Hepatocyte (in vitro differentiated cells): ENCODE data around the gene CDV3. TPM values are rescaled to one million over a fixed set of nuclear protein-coding genes. Genes with fewer than 3 reads are reported as not detected.
"Not testable (repeated sequence)": the region's sequence is repeated elsewhere in the genome, so short reads cannot be mapped to it uniquely, and the experiment has no call there.

Source experiments
- DNase-seq: peaks from one replicate; pipeline ENCODE4 v3.0.0-alpha.2; 2016; ENCODE audit warnings: low spot score
- H2AFZ ChIP-seq: fragments of 200-600 bp; sonication (generic); 2 replicates; pipeline ENCODE4 v1.6.0; 2016; ENCODE audit warnings: antibody characterized with exemption, mild to moderate bottlenecking
- H3K27ac ChIP-seq: fragments of 200-600 bp; sonication (generic); 2 replicates; pipeline ENCODE4 v1.5.1; 2016; ENCODE audit warnings: mild to moderate bottlenecking
- H3K27me3 ChIP-seq: fragments of 200-600 bp; sonication (generic); 2 replicates; pipeline ENCODE4 v1.6.1; 2016
- H3K36me3 ChIP-seq: fragments of 200-600 bp; sonication (generic); replicated peaks from 2 replicates; pipeline ENCODE4 v1.5.1; 2016; ENCODE audit warnings: low read depth; ENCODE audit not compliant: insufficient read depth
- H3K4me1 ChIP-seq: fragments of 200-600 bp; sonication (generic); 2 replicates; pipeline ENCODE4 v1.5.1; 2016; ENCODE audit warnings: mild to moderate bottlenecking, moderate library complexity; ENCODE audit not compliant: insufficient read depth
- H3K4me2 ChIP-seq: fragments of 200-600 bp; sonication (generic); 2 replicates; pipeline ENCODE4 v1.6.0; 2016
- H3K4me3 ChIP-seq: fragments of 200-600 bp; sonication (generic); 2 replicates; pipeline ENCODE4 v1.5.1; 2016; ENCODE audit warnings: mild to moderate bottlenecking
- H3K79me2 ChIP-seq: fragments of 200-600 bp; sonication (generic); 2 replicates; pipeline ENCODE4 v1.6.0; 2017; ENCODE audit warnings: mild to moderate bottlenecking
- H3K9me2 ChIP-seq: fragments of 200-600 bp; sonication (generic); replicated peaks from 2 replicates; pipeline ENCODE4 v1.6.0; 2017; ENCODE audit warnings: mild to moderate bottlenecking; ENCODE audit not compliant: insufficient read depth
- H3K9me3 ChIP-seq: fragments of 200-600 bp; sonication (generic); 2 replicates; pipeline ENCODE4 v1.5.1; 2016; ENCODE audit warnings: low read depth, mild to moderate bottlenecking
- H4K20me1 ChIP-seq: fragments of 200-600 bp; sonication (generic); 2 replicates; pipeline ENCODE4 v1.6.0; 2016; ENCODE audit warnings: mild to moderate bottlenecking; ENCODE audit not compliant: insufficient read depth, poor library complexity, severe bottlenecking
- EZH2 ChIP-seq: fragments of 200-600 bp; sonication (generic); IDR thresholded peaks from 2 replicates; pipeline ENCODE4 v1.6.1; 2016; ENCODE audit warnings: antibody characterized with exemption, mild to moderate bottlenecking, borderline replicate concordance
- EZH2phosphoT487 ChIP-seq: fragments of 200-600 bp; sonication (generic); IDR thresholded peaks from one replicate; pipeline ENCODE4 v1.6.1; 2018; ENCODE audit warnings: antibody characterized with exemption, mild to moderate bottlenecking, low read depth, moderate library complexity; ENCODE audit not compliant: unreplicated experiment, severe bottlenecking
- WGBS: methylation state at CpG from one replicate; pipeline ENCODE4 v1.1.6; 2016; ENCODE audit warnings: low lambda C conversion rate; ENCODE audit errors: missing lambda C conversion rate; 5-methylcytosine and 5-hydroxymethylcytosine counted together
- polyA plus RNA-seq: library from polyadenylated mRNA; unstranded; fragments of >200 nt; fragmentation: Nextera tagmentation; extraction: Ambion mirVana; gene quantifications from 2 replicates; pipeline ENCODE4 v1.2.1, GENCODE V29; 2016
- total RNA-seq: library from RNA; depleted of rRNA; stranded (reverse); fragments of >200 nt; gene quantifications from 2 replicates; pipeline ENCODE4 v1.2.3, GENCODE V29; 2014
- TF ChIP-seq, protein P1 (sequence below): fragments of 200-600 bp; sonication (generic); IDR thresholded peaks from 2 replicates; pipeline ENCODE4 v1.5.1; 2016; ENCODE audit warnings: antibody characterized with exemption, mild to moderate bottlenecking; ENCODE audit not compliant: poor library complexity

CDV3 gene
- total and polyA plus RNA-seq, 2 experiments from 2014 or later = 97.6 to 243 TPM

DNA sequence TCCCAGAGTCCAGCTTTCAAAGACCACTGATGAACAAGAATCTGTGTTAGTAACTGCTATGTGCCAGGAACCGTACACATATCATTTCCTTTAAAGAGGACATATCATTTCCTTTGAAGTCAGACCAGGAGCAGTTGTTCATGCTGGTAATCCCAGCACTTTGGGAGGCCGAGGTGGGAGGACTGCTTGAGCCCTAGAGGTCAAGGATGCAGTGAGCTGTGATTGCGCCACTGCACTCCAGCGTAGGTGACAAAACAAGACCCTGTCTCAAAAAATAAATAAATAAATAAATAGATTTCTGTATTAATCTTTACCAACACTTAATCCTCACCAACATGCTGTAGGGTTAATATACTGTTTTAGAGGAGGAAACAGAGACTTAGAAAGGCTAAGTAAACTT, 23.9 kb upstream of the CDV3 start:
- no peaks in the 10 kb centered on the region for H3K27me3 ChIP-seq
- H3K4me1 ChIP-seq = peaks cover 21% of the 10 kb centered on the region
- no peak for DNase-seq
- H4K20me1 ChIP-seq = no peaks in the 10 kb centered on the region
- H3K79me2 ChIP-seq = no peaks in the 10 kb centered on the region
- TF ChIP-seq, protein P1, sequence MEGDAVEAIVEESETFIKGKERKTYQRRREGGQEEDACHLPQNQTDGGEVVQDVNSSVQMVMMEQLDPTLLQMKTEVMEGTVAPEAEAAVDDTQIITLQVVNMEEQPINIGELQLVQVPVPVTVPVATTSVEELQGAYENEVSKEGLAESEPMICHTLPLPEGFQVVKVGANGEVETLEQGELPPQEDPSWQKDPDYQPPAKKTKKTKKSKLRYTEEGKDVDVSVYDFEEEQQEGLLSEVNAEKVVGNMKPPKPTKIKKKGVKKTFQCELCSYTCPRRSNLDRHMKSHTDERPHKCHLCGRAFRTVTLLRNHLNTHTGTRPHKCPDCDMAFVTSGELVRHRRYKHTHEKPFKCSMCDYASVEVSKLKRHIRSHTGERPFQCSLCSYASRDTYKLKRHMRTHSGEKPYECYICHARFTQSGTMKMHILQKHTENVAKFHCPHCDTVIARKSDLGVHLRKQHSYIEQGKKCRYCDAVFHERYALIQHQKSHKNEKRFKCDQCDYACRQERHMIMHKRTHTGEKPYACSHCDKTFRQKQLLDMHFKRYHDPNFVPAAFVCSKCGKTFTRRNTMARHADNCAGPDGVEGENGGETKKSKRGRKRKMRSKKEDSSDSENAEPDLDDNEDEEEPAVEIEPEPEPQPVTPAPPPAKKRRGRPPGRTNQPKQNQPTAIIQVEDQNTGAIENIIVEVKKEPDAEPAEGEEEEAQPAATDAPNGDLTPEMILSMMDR = no peak
- TF ChIP-seq EZH2 (no peak), EZH2phosphoT487 (no peak)
- no peak overlapping the region for H3K4me3 ChIP-seq
- 88% methylated on average over 4 of the region's 4 CpGs for WGBS
- no peak overlapping the region for H3K27ac ChIP-seq
- no peaks in the 10 kb centered on the region for H3K9me2 ChIP-seq
- H3K4me2 ChIP-seq = no peak overlapping the region
- H2AFZ ChIP-seq = no peak overlapping the region
- H3K9me3 ChIP-seq = no peaks in the 10 kb centered on the region
- no peaks in the 10 kb centered on the region for H3K36me3 ChIP-seq

DNA sequence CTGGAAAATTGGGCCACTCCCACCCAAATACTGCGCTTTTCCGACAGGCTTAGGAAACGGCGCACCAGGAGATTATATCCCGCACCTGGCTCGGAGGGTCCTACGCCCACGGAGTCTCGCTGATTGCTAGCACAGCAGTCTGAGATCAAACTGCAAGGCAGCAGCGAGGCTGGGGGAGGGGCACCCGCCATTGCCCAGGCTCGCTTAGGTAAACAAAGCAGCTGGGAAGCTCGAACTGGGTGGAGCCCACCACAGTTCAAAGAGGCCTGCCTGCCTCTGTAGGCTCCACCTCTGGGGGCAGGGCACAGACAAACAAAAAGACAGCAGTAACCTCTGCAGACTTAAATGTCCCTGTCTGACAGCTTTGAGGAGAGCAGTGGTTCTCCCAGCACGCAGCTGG, 21.9 kb upstream of the CDV3 start:
- not testable (repeated sequence) for H4K20me1 ChIP-seq, DNase-seq, H3K9me2 ChIP-seq, H3K27me3 ChIP-seq, H2AFZ ChIP-seq, H3K4me2 ChIP-seq, H3K9me3 ChIP-seq, H3K27ac ChIP-seq, H3K36me3 ChIP-seq, H3K4me3 ChIP-seq, H3K79me2 ChIP-seq
- WGBS = 93% methylated on average over 13 of the region's 14 CpGs
- peaks cover 20% of the 10 kb centered on the region for H3K4me1 ChIP-seq

DNA sequence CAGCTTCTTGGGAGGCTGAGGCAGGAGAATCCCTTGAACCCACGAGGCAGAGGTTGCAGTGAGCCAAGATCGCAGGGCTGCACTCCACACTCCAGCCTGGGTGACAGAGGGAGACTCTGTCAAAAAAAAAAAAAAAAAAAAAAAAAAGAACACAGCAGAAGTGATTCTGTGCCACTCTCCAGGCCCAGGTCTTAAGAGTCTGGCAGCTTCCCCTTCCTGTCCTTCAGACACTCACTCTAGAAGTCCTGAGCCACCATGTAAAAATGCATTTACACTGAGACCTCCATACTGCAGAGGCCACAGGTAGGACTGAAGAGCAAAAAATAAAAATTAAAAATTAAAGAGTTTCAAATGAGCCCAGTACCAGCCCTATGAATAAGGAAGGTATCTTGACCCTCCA, 11.8 kb upstream of the CDV3 start:
- DNase-seq = no peak
- Histone ChIP-seq H3K27me3 (no peaks in the 10 kb centered on the region), H3K9me2 (no peaks in the 10 kb centered on the region), H4K20me1 (no peaks in the 10 kb centered on the region), H3K36me3 (no peaks in the 10 kb centered on the region), H3K9me3 (no peaks in the 10 kb centered on the region), H3K4me3 (no peak overlapping the region), H3K79me2 (no peaks in the 10 kb centered on the region), H2AFZ (no peak overlapping the region), H3K4me2 (no peak overlapping the region), H3K4me1 (no peaks in the 10 kb centered on the region), H3K27ac (no peak overlapping the region)
- TF ChIP-seq, protein P1 = no peak
- no peak for TF ChIP-seq EZH2phosphoT487
- TF ChIP-seq EZH2 = no peak
- WGBS = 93% methylated on average over 2 of the region's 2 CpGs

DNA sequence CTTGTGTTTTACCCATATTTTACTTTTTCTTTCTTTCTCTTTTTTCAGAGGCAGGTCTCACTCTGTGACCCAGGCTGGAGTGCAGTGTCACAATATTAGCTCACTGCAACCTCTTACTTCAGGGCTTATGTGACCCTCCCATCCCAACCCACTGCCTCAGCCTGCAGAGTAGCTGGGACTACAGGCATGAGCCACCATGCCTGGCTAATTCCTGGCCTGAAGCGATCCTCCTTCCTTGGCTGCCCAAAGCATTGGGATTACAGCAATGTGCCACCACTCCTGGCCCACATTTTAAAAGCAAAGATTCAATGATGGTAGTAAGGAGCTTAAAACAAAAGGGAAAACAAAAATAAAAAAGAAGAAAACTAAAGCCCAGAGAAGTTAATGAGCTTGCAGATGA, 11.1 kb upstream of the CDV3 start:
- Histone ChIP-seq H3K27ac (no peak overlapping the region), H3K9me2 (no peaks in the 10 kb centered on the region), H4K20me1 (no peaks in the 10 kb centered on the region), H3K9me3 (no peaks in the 10 kb centered on the region), H3K4me2 (no peak overlapping the region), H3K36me3 (no peaks in the 10 kb centered on the region), H3K27me3 (no peaks in the 10 kb centered on the region), H3K4me3 (no peak overlapping the region), H3K4me1 (no peaks in the 10 kb centered on the region), H3K79me2 (no peaks in the 10 kb centered on the region), H2AFZ (no peak overlapping the region)
- TF ChIP-seq EZH2phosphoT487 (no peak), EZH2 (no peak)
- TF ChIP-seq, protein P1 = no peak
- no peak for DNase-seq
- 95% methylated on average over 1 of the region's 1 CpG for WGBS
